Activated T-cell treated with anti-CD3 and anti-CD28 coated beads for 4 hours (primary cell): ENCODE data around the gene OBSCN.
"Not testable (repeated sequence)": the region's sequence is repeated elsewhere in the genome, so short reads cannot be mapped to it uniquely, and the experiment has no call there.

Experiments used
- DNase-seq: peaks from one replicate; pipeline ENCODE4 v3.0.0-alpha.2; 2020

The OBSCN gene

GRCh38 chr1:228213917-228214808 lies 6.3 kb downstream of the OBSCN start:
- no peak for DNase-seq

- no peak for DNase-seq
Measured at GRCh38 chr1:228214921-228215662, 7.2 kb downstream of the OBSCN start.

- no peak for DNase-seq
Measured at GRCh38 chr1:228215663-228216116, 7.8 kb downstream of the OBSCN start.

GRCh38 chr1:228216371-228217320 lies 8.8 kb downstream of the OBSCN start:
- DNase-seq: no peak

GRCh38 chr1:228217551-228218344 lies 9.9 kb downstream of the OBSCN start:
- no peak for DNase-seq

- no peak for DNase-seq
Measured at GRCh38 chr1:228218513-228219244, 10.8 kb downstream of the OBSCN start.

- DNase-seq: no peak
Measured at GRCh38 chr1:228219245-228219961, 11.6 kb downstream of the OBSCN start.

GRCh38 chr1:228219962-228220780 lies 12.3 kb downstream of the OBSCN start:
- no peak for DNase-seq

GRCh38 chr1:228221097-228221496 lies 13.3 kb downstream of the OBSCN start:
- not testable (repeated sequence) for DNase-seq

GRCh38 chr1:228222548-228222947 lies 14.7 kb downstream of the OBSCN start:
- no peak for DNase-seq

GRCh38 chr1:228224198-228225164 lies 16.6 kb downstream of the OBSCN start:
- DNase-seq: no peak

- DNase-seq: no peak
Measured at GRCh38 chr1:228225165-228225710, 17.4 kb downstream of the OBSCN start.

- DNase-seq: no peak
Measured at GRCh38 chr1:228225740-228226139, 17.9 kb downstream of the OBSCN start.

- DNase-seq: no peak
Measured at GRCh38 chr1:228226141-228226874, 18.5 kb downstream of the OBSCN start.

- DNase-seq: no peak
Measured at GRCh38 chr1:228226956-228227791, 19.3 kb downstream of the OBSCN start.

GRCh38 chr1:228228147-228228546 lies 20.3 kb downstream of the OBSCN start:
- not testable (repeated sequence) for DNase-seq
